HepG2 (cell line): Measurements from ENCODE around the gene ITGAX. TPM values are rescaled to one million over a fixed set of nuclear protein-coding genes. Genes with fewer than 3 reads are reported as not detected.

Source experiments
- polyA plus RNA-seq, 8 experiments: library from polyadenylated mRNA; depleted of rRNA in 3 of 8; stranded (reverse) in 7 of 8; unstranded in 1 of 8; fragments of >200 nt; fragmentation: Illumina TruSeq in 4 of 8; extraction: Trizol in 4 of 8; gene quantifications; 2 replicates each; pipeline versions ENCODE4 v1.2.1 to v1.2.3, GENCODE V29; 2011 to 2016; ENCODE audit warnings: low read depth in 4 of 8, missing spikeins in 1 of 8, mixed read lengths in 1 of 8; ENCODE audit not compliant: insufficient read depth in 1 of 8
- total RNA-seq, 5 experiments: library from RNA; depleted of rRNA; stranded (reverse); fragments of >200 nt; fragmentation: Illumina TruSeq; extraction: Trizol; gene quantifications; 2 replicates each; pipeline ENCODE4 v1.2.3, GENCODE V29; 2016; ENCODE audit warnings: low read depth in 1 of 5

Gene ITGAX
- total and polyA plus RNA-seq, 2 of the 13 experiments (the other 11 are each of a cell fraction or from before 2014, with no cell fraction given) = 0.32 TPM; not detected in 1

Other genes with a start within 250 kb of the ITGAX start
- 24.9 and 25.2 TPM in 2 replicates for gene BCKDK, start 246.8 kb upstream of the ITGAX start, total RNA-seq (2016; rRNA removed; fragmentation: Illumina TruSeq; extraction: Trizol)
- gene BCKDK, start 246.8 kb upstream of the ITGAX start, polyA plus RNA-seq (2011; rRNA removed) = 42.6 and 54.2 TPM in 2 replicates
- gene KAT8, start 237.5 kb upstream of the ITGAX start, total RNA-seq (2016; rRNA removed; fragmentation: Illumina TruSeq; extraction: Trizol) = 69.5 and 79.0 TPM in 2 replicates
- 84.2 and 85.3 TPM in 2 replicates for gene KAT8, start 237.5 kb upstream of the ITGAX start, polyA plus RNA-seq (2011; rRNA removed)
- 1.2 and 2.6 TPM in 2 replicates for gene PRSS8, start 219.4 kb upstream of the ITGAX start, total RNA-seq (2016; rRNA removed; fragmentation: Illumina TruSeq; extraction: Trizol)
- 7.2 and 20.0 TPM in 2 replicates for gene PRSS8, start 219.4 kb upstream of the ITGAX start, polyA plus RNA-seq (2011; rRNA removed)
- gene PRSS36, start 205.1 kb upstream of the ITGAX start, total RNA-seq (2016; rRNA removed; fragmentation: Illumina TruSeq; extraction: Trizol) = 1.1 and 1.5 TPM in 2 replicates
- gene PRSS36, start 205.1 kb upstream of the ITGAX start, polyA plus RNA-seq (2011; rRNA removed) = 2.1 and 2.7 TPM in 2 replicates
- gene FUS, start 175.0 kb upstream of the ITGAX start, total RNA-seq (2016; rRNA removed; fragmentation: Illumina TruSeq; extraction: Trizol) = 64.8 and 68.1 TPM in 2 replicates
- 168 and 176 TPM in 2 replicates for gene FUS, start 175.0 kb upstream of the ITGAX start, polyA plus RNA-seq (2011; rRNA removed)
- gene PYCARD, start 152.4 kb upstream of the ITGAX start, total RNA-seq (2016; rRNA removed; fragmentation: Illumina TruSeq; extraction: Trizol) = 4.4 and 4.8 TPM in 2 replicates
- 6.0 and 9.2 TPM in 2 replicates for gene PYCARD, start 152.4 kb upstream of the ITGAX start, polyA plus RNA-seq (2011; rRNA removed)
- gene TRIM72, start 141.1 kb upstream of the ITGAX start, total RNA-seq (2016; rRNA removed; fragmentation: Illumina TruSeq; extraction: Trizol) = not detected in 2 replicates
- gene TRIM72, start 141.1 kb upstream of the ITGAX start, polyA plus RNA-seq (2011; rRNA removed) = not detected in 2 replicates
- gene PYDC1, start 138.0 kb upstream of the ITGAX start, total RNA-seq (2016; rRNA removed; fragmentation: Illumina TruSeq; extraction: Trizol) = not detected in 2 replicates
- not detected in 2 replicates for gene PYDC1, start 138.0 kb upstream of the ITGAX start, polyA plus RNA-seq (2011; rRNA removed)
- 0.11 and 0.20 TPM in 2 replicates for gene ITGAM, start 95.2 kb upstream of the ITGAX start, total RNA-seq (2016; rRNA removed; fragmentation: Illumina TruSeq; extraction: Trizol)
- gene ITGAM, start 95.2 kb upstream of the ITGAX start, polyA plus RNA-seq (2011; rRNA removed) = 0.01 and 0.09 TPM in 2 replicates
- not detected in 2 replicates for gene ITGAD, start 38.2 kb downstream of the ITGAX start, total RNA-seq (2016; rRNA removed; fragmentation: Illumina TruSeq; extraction: Trizol)
- gene ITGAD, start 38.2 kb downstream of the ITGAX start, polyA plus RNA-seq (2011; rRNA removed) = not detected in 2 replicates
- not detected in 2 replicates for gene COX6A2, start 73.2 kb downstream of the ITGAX start, total RNA-seq (2016; rRNA removed; fragmentation: Illumina TruSeq; extraction: Trizol)
- not detected in 2 replicates for gene COX6A2, start 73.2 kb downstream of the ITGAX start, polyA plus RNA-seq (2011; rRNA removed)
- gene ZNF843, start 87.6 kb downstream of the ITGAX start, total RNA-seq (2016; rRNA removed; fragmentation: Illumina TruSeq; extraction: Trizol) = not detected in 2 replicates
- 0.03 and 0.04 TPM in 2 replicates for gene ZNF843, start 87.6 kb downstream of the ITGAX start, polyA plus RNA-seq (2011; rRNA removed)
- 13.0 and 22.3 TPM in 2 replicates for gene ARMC5, start 104.3 kb downstream of the ITGAX start, total RNA-seq (2016; rRNA removed; fragmentation: Illumina TruSeq; extraction: Trizol)
- gene ARMC5, start 104.3 kb downstream of the ITGAX start, polyA plus RNA-seq (2011; rRNA removed) = 10.8 and 11.9 TPM in 2 replicates
- gene TGFB1I1, start 117.0 kb downstream of the ITGAX start, total RNA-seq (2016; rRNA removed; fragmentation: Illumina TruSeq; extraction: Trizol) = 0.52 and 0.80 TPM in 2 replicates
- gene TGFB1I1, start 117.0 kb downstream of the ITGAX start, polyA plus RNA-seq (2011; rRNA removed) = 2.9 TPM in 2 replicates
- gene SLC5A2, start 127.9 kb downstream of the ITGAX start, total RNA-seq (2016; rRNA removed; fragmentation: Illumina TruSeq; extraction: Trizol) = 0.44 and 0.97 TPM in 2 replicates
- 0.24 and 0.64 TPM in 2 replicates for gene SLC5A2, start 127.9 kb downstream of the ITGAX start, polyA plus RNA-seq (2011; rRNA removed)
- gene RUSF1, start 153.2 kb downstream of the ITGAX start, total RNA-seq (2016; rRNA removed; fragmentation: Illumina TruSeq; extraction: Trizol) = 18.3 and 40.8 TPM in 2 replicates
- 50.2 and 69.9 TPM in 2 replicates for gene RUSF1, start 153.2 kb downstream of the ITGAX start, polyA plus RNA-seq (2011; rRNA removed)
- not detected in 2 replicates for gene AHSP, start 172.7 kb downstream of the ITGAX start, total RNA-seq (2016; rRNA removed; fragmentation: Illumina TruSeq; extraction: Trizol)
- gene AHSP, start 172.7 kb downstream of the ITGAX start, polyA plus RNA-seq (2011; rRNA removed) = not detected in 2 replicates